HL-60 (cell line): ENCODE results near the gene USP30.

Experiments
- CTCF ChIP-seq: IDR thresholded peaks from one replicate; pipeline ENCODE4 v1.5.1; 2011; ENCODE audit warnings: low read length, control low read depth, inconsistent platforms; ENCODE audit not compliant: insufficient read depth
- SPI1 ChIP-seq: IDR thresholded peaks from 2 replicates; pipeline ENCODE4 v1.6.1; 2012; ENCODE audit warnings: low read depth, mild to moderate bottlenecking, borderline replicate concordance

DNA sequence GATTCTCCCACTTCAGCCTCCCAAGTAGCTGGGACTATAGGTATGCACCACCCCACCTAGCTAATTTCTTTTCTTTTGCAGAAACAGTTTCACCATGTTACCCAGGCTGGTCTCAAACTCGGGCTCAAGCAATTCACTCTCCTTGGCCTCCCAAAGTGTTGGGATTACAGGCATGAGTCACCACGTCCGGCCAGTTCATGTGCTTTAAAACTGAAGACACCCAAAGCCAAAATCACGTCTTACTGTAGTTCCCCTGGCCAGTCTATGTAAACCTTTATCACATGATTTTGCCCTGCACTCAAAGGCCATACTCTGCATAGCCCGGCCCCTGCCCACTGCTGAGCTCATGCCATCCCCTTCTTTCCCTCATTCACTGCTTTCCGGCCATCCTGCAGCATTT, 36.4 kb downstream of the USP30 start:
- no peak for TF ChIP-seq CTCF
- no peak for TF ChIP-seq SPI1
